Left lung (tissue), 10 donors: ENCODE results near the gene CTDP1. TPM values are rescaled to one million over a fixed set of nuclear protein-coding genes. Genes with fewer than 3 reads are reported as not detected.

Source experiments
- ATAC-seq: fragments of 200-7000 bp; cut with Tn5 transposase; one replicate; pipeline ENCODE4 v1.9.1; 2020; ENCODE audit warnings: moderate library complexity
- DNase-seq, 4 donors: peaks; one replicate each; pipeline ENCODE4 v3.0.0-alpha.2; 2013 to 2020
- H3K27ac ChIP-seq, 2 donors: fragments of 200-600 bp; sonication (generic) in 1 of 2; one replicate each; pipeline versions ENCODE4 v1.5.0 to v1.8.0; 2020 to 2021
- H3K27me3 ChIP-seq, 2 donors: fragments of 200-600 bp; sonication (generic) in 1 of 2; one replicate each; pipeline versions ENCODE4 v1.5.0 to v1.8.0; 2020 to 2021
- H3K36me3 ChIP-seq, 2 donors: fragments of 200-600 bp; sonication (generic) in 1 of 2; one replicate each; pipeline versions ENCODE4 v1.5.0 to v1.8.0; 2020 to 2021
- H3K4me1 ChIP-seq, 2 donors: fragments of 200-600 bp; one replicate each; pipeline ENCODE4 v1.8.0; 2021
- H3K4me3 ChIP-seq, 2 donors: fragments of 200-600 bp; sonication (generic) in 1 of 2; one replicate each; pipeline versions ENCODE4 v1.5.0 to v1.8.0; 2020 to 2021; ENCODE audit warnings: mild to moderate bottlenecking in 1 of 2
- H3K9me3 ChIP-seq, 2 donors: fragments of 200-600 bp; sonication (generic) in 1 of 2; one replicate each; pipeline versions ENCODE4 v1.5.0 to v1.8.0; 2020 to 2021
- CTCF ChIP-seq, 2 donors: fragments of 200-600 bp; sonication (generic) in 1 of 2; IDR thresholded peaks; one replicate each; pipeline versions ENCODE4 v1.5.0 to v1.8.0; 2021; ENCODE audit warnings: antibody characterized with exemption in 2 of 2
- intact Hi-C, 2 donors: fragments of 100-400 bp; cut with DNase I; formaldehyde crosslinking; loops; one replicate each; pipeline versions ENCODE4 v1.11.2 to v1.14.2; 2022
- polyA plus RNA-seq, 6 donors: library from polyadenylated mRNA; unstranded; fragments of 120-200 nt; gene quantifications; one replicate each; pipeline ENCODE4 v1.2.1, GENCODE V29; 2013; ENCODE audit not compliant: insufficient read length in 6 of 6
- total RNA-seq, 2 donors: library from RNA; stranded (reverse); fragmentation: NEBNext Ultra II Directional; extraction: Animal tissue kit (Norgen Biotek cat#: 25700); gene quantifications; one replicate each; pipeline ENCODE4 v1.2.1, GENCODE V29; 2021
- donor health status: DM: no; HTN: yes; CAD: no.
- donor health status: DM: no; HTN: no; CAD: no.

CTDP1 gene
- total and polyA plus RNA-seq, 8 donors, result 8.4 to 24.4 (median 11.4) TPM

GRCh38 chr18:79632765-79633164 is 46.8 kb upstream of the CTDP1 start:
- no peak for TF ChIP-seq CTCF (IDR thresholded peaks at IDR 0.05)
- Histone ChIP-seq H3K27ac (no peak overlapping the region), H3K4me1 (no peaks in the 10 kb centered on the region), H3K27me3 (peaks cover 8 to 29% of the 10 kb centered on the region in 2 donors), H3K36me3 (no peaks in the 10 kb centered on the region), H3K4me3 (no peak overlapping the region), H3K9me3 (no peaks in the 10 kb centered on the region)
- intact Hi-C loops, result no loop called here
- DNase-seq (no peak), ATAC-seq (no peak)

GRCh38 chr18:79634186-79634585 is 45.4 kb upstream of the CTDP1 start:
- Histone ChIP-seq H3K4me3 (no peak overlapping the region), H3K4me1 (no peaks in the 10 kb centered on the region), H3K36me3 (no peaks in the 10 kb centered on the region), H3K27me3 (peaks cover 19 to 30% of the 10 kb centered on the region in 2 donors), H3K9me3 (no peaks in the 10 kb centered on the region), H3K27ac (no peak overlapping the region)
- ATAC-seq (no peak), DNase-seq (no peak)
- intact Hi-C loops, result no loop called here
- TF ChIP-seq CTCF (IDR thresholded peaks at IDR 0.05), result no peak

- DNase-seq (no peak), ATAC-seq (peak; percentile 33)
- no peak overlapping the region for H3K27ac ChIP-seq
- H3K9me3 ChIP-seq, result no peaks in the 10 kb centered on the region
- no peaks in the 10 kb centered on the region for H3K4me1 ChIP-seq
- no peak for TF ChIP-seq CTCF (IDR thresholded peaks at IDR 0.05)
- peaks cover 19 to 27% of the 10 kb centered on the region in 2 donors for H3K27me3 ChIP-seq
- no peak overlapping the region for H3K4me3 ChIP-seq
- H3K36me3 ChIP-seq, result no peaks in the 10 kb centered on the region
- intact Hi-C loops, result no loop called here
These were observed 44.8 kb upstream of the CTDP1 start for GRCh38 chr18:79634593-79635426.

- Histone ChIP-seq H3K27me3 (peaks cover 19 to 26% of the 10 kb centered on the region in 2 donors), H3K9me3 (no peaks in the 10 kb centered on the region), H3K27ac (no peak overlapping the region), H3K4me3 (no peak overlapping the region), H3K36me3 (no peaks in the 10 kb centered on the region), H3K4me1 (no peaks in the 10 kb centered on the region)
- no peak for TF ChIP-seq CTCF (IDR thresholded peaks at IDR 0.05)
- no peak for ATAC-seq
- intact Hi-C loops, result no loop called here
- no peak for DNase-seq
These were observed 44.2 kb upstream of the CTDP1 start for GRCh38 chr18:79635427-79635726.

- Histone ChIP-seq H3K27me3 (peaks cover 19 to 41% of the 10 kb centered on the region in 2 donors), H3K4me3 (no peak overlapping the region), H3K36me3 (no peaks in the 10 kb centered on the region), H3K27ac (no peak overlapping the region), H3K4me1 (peaks cover 0 to 4% of the 10 kb centered on the region in 2 donors), H3K9me3 (no peaks in the 10 kb centered on the region)
- DNase-seq (peak in 1 of 4 donors; percentile 70), ATAC-seq (no peak)
- intact Hi-C loops, result no loop called here
- TF ChIP-seq CTCF (IDR thresholded peaks at IDR 0.05), result no peak
These were observed 42.3 kb upstream of the CTDP1 start for GRCh38 chr18:79637181-79637920.
